Smooth muscle cell of the brain vasculature (primary cell): ENCODE measurements around the gene PALLD.

ENCODE experiments used
- DNase-seq: peaks from one replicate; pipeline ENCODE4 v3.0.0-alpha.2; 2012; ENCODE audit warnings: low read depth, low spot score

PALLD gene

DNA sequence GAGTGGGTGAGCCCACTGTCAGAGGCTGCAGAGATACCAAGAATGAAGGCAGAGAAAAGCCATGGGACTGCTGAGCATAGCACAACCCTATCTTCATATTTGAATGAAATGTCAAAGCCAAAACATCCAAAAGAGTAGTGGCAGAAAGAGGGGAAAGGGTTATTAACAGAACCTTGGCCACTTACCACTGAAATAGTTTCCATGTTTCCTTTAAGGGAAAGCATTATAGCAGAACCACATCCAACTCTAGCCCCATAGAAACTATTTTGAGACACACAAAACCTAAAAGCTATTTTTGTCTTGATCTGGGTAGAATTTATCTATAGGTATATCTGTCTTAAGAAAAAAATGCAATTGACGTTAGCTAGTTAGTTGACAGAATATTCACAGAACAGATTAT lies 373.2 kb downstream of the PALLD start:
- no peak for DNase-seq

DNA sequence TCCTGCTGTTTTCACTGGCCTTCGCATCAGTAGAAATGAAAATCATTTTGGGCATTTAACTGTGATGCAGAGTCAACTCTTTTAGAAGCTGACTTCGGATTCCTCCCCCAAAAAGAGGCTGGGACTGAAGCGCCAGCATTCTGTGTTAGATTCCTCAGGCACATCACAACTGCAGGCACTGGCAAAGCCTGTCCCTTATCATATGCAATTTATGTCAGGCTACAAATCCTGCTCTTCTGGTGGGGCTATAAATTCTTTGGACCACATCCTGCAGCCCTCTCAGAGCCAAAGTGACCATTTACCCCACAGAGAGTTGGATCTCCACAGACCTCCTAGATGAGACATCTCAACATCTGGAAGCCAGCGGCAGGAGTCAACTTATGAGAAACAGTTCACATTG lies 374.8 kb downstream of the PALLD start:
- no peak for DNase-seq

DNA sequence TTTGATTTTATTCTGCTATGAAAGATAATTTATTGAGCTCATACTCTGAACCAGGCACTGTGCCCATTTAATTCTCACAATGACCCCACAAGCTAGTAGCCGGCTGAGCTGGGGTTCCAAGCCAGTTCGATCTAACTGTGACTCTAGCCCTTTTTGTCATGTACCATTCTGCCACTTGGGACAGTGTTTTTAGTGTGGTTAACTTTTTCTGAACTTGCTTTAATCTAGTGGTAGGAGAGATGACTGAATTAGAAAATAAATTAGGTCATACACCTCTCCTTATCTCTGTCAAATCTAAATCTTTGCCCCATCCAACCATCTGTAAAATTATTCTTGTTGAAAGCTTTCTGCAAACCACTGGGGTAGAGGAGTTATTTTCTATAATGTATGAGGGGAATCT lies 377.2 kb downstream of the PALLD start:
- DNase-seq: no peak

DNA sequence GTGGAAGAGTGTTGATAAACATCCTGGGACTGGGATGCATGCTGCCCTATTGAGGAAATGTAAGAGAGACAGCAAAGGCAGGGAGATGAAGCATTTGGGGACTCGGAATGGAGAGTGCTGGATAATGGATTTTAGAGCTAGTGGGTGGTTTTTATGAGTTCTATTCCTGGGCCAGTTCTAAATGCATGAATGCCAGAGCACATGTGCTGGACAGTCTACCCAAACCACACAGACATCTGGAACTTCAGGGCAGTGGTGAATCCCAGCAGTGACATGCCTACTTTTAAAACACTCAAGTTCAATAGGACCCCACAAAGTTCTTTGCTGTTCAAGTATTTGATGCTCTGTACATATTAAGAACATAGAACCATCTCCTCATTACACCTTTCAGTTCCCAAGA lies 379.3 kb downstream of the PALLD start:
- DNase-seq: no peak

DNA sequence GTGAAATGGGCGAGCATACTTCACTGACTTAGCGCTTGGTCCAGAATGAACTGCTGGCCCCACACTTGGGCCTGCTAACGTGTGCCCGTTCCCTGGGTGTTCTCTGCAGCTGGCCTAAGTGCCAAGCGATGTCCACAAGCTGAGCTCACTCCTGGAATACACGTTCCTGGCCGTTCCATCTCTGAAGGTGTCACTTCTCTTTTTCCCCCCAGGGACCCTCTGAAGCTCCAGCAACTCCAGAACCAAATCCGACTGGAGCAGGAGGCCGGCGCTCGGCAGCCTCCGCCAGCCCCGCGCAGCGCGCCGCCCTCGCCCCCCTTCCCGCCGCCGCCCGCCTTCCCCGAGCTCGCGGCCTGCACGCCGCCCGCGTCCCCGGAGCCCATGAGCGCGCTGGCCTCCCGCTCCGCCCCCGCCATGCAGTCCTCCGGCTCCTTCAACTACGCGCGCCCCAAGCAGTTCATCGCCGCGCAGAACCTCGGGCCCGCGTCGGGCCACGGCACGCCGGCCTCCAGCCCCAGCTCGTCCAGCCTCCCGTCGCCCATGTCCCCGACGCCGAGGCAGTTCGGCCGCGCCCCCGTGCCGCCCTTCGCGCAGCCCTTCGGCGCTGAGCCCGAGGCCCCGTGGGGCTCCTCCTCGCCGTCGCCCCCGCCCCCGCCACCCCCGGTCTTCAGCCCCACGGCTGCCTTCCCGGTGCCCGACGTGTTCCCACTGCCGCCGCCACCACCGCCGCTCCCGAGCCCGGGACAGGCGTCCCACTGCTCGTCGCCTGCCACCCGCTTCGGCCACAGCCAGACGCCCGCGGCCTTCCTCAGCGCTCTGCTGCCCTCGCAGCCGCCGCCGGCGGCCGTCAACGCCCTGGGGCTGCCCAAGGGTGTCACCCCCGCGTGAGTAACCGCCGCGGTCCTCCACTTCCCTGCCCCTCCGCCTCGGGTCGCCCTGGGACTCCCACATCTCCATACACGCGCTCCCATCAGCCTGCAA lies 380.9 kb downstream of the PALLD start:
- DNase-seq: no peak

DNA sequence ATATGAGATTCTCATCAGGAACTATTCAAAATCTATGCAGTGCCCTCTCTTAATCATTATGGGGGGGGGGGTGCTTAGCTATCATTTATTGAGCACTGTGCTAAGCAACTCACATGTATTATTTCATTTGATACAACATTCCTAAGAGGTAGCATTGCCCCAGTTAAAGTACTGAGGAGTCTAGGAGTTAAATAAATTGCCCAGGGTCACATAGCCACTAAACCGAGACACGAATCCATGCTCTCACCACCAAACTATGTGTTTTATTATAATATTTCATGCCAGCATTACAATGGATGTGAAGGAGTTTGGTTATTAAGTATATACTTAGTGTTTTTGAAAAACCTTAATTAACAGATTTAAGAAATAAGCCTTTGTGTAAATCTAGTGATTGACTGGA lies 381.8 kb downstream of the PALLD start:
- DNase-seq: no peak

DNA sequence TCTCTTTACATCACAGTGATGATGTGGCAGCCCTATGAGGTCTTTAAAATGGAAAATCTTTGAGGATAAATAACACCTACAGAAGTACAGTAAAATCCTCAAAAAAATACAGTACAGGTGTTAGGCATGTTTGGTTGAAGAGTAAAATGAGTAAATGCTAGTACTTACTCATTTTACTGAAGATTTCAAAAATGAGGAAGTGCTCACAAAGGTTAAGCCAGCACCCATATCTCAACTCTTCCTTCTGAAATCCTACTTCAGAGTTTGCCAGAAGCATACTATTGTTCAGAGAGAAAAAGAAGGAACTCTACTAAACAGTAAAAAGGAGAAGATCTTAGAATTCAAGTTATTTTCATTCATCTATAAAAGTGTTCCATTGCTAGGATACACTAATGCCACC lies 382.3 kb downstream of the PALLD start:
- DNase-seq: no peak

GRCh38 chr4:168880072-168880675 lies 383.3 kb downstream of the PALLD start:
- no peak for DNase-seq

- DNase-seq: no peak
Observed at GRCh38 chr4:168880811-168881595, 384.2 kb downstream of the PALLD start.

DNA sequence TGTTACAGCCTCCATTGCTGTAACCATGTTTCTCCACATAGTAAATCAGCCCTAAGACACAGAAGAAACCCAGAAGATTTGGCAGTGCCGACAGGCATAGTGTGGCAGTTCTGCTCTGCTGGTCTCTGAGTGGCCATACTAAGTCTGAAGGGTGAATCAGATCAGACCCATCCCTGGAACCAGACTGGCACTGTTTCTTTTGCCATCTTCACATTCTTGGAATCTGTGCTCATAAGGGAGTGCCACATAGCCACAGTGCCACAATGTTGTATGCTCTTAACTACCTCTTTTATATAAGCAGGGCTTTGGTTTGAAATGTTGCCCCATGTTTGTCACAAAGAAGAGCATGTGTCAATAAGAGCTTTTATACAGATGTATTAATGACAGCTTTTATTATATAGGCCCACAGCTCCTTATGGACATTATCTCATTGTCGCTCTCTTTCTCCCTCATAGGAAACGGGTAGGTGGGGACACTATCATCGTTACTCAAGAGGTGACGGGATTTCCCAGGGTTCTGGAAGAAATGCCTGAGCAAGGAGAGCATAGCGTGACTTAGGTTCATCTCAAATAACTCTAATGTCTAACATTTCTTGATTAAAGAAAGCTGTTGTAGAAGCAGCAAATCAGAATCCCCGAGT lies 385.0 kb downstream of the PALLD start:
- no peak for DNase-seq

GRCh38 chr4:168882650-168883233 lies 385.9 kb downstream of the PALLD start:
- no peak for DNase-seq

- DNase-seq: no peak
Observed at GRCh38 chr4:168883513-168883912, 386.7 kb downstream of the PALLD start.

GRCh38 chr4:168884251-168885124 lies 387.6 kb downstream of the PALLD start:
- no peak for DNase-seq

- DNase-seq: no peak
Observed at GRCh38 chr4:168885400-168885799, 388.5 kb downstream of the PALLD start.

DNA sequence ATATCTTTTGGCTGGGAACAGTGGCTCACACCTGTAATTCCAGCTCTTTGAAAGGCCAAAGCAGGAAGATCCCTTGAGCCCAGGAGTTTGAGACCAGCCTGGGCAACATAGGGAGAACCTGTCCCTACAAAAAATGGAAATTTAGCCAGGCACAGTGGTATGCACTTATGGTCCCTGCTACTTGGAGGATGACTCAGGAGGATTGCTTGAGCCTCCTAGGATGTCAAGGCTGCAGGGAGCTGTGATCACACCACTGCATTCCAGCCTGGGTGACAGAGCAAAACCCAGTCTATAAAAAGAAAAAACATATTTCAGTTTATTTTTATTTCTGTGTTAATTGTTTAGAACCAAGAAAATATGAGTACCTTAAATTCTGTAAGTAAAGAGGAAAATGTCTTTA lies 389.5 kb downstream of the PALLD start:
- DNase-seq: no peak

GRCh38 chr4:168887809-168888208 lies 391.0 kb downstream of the PALLD start:
- DNase-seq: no peak

- no peak for DNase-seq
Observed at GRCh38 chr4:168888715-168889215, 391.9 kb downstream of the PALLD start.

GRCh38 chr4:168891086-168891485 lies 394.2 kb downstream of the PALLD start:
- DNase-seq: no peak

GRCh38 chr4:168891688-168892087 lies 394.8 kb downstream of the PALLD start:
- no peak for DNase-seq

DNA sequence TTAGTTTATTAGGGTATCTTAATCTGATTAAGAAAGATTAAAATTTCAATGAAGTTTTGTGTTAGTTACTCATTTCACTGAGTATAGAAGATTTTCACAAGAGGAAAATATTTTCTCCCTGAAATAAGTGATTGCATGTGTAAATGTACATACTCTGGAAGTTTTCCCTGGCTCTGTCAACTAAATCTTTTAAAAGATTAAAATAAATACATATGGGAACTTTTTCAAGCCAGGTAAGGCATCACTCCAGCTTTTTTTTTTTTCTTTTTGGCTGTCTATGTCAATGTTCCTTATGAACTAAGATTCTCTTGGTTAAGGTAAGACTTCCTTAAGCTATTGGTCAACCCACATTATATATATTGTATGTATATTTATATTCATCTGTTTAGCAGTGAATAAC lies 395.6 kb downstream of the PALLD start:
- no peak for DNase-seq
